HG02571 (cell line): Measurements from ENCODE around the gene PANK1.
"Not testable (repeated sequence)": the region's sequence is repeated elsewhere in the genome, so short reads cannot be mapped to it uniquely, and the experiment has no call there.

Experiments used
- ATAC-seq: cut with Tn5 transposase; IDR thresholded peaks from one replicate; pipeline ENCODE4 v1.9.1; 2021; ENCODE audit warnings: mild to moderate bottlenecking, moderate library complexity; ENCODE audit not compliant: unreplicated experiment

Gene PANK1

DNA sequence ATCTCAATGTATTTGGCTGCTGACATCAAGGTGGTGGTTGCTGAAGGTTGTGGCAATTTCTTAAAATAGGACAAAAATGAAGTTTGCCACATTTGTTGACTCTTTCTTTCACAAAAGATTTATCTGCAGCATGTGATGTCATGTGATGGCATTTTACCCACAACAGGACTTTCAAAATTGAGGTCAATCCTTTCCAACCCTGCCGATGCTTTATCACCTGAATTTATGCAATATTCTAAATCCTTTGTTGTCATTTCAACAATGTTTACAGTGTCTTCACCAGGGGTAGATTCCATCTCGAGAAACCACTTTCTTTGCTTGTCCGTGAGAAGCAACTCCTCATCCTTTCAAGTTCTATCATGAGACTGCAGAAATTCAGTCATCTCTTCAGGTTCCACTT is 69.0 kb downstream of the PANK1 start:
- no peak for ATAC-seq

DNA sequence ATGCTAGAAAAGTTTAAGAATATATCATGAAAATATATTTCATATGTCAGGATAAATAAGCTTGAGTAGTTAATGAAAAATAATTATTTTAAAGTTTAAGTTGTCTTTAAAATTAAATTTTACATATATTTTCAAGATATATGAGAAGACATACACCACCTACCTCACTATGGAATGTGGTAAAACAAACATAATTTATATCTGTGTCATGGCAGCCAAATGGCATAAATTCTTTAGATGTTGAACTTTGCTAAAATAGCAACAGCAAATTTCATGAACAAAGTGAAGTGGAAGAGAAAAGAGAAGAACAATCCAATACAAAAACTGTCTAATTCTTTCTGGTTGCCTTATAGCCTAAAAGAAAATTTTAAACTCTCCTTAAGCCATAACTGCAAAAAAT is 70.0 kb downstream of the PANK1 start:
- ATAC-seq: no peak

DNA sequence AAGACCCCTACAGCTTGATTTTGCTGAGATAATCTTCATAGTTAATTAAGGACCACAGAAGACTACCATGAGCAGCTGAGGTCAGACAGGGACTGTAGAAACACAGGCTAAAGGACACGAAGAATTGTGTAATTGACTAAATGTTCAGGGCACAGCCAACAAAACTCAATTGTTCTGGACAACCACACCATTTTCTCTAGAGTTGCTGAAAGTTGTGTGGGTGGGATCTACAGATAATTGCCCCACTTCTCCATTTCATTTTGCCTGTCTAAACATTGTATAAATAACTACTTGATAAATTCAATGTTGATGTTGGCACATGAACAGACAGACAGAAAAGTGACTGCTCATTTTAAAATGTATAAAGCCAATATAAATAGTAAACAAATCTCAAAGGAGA is 70.7 kb downstream of the PANK1 start:
- no peak for ATAC-seq

DNA sequence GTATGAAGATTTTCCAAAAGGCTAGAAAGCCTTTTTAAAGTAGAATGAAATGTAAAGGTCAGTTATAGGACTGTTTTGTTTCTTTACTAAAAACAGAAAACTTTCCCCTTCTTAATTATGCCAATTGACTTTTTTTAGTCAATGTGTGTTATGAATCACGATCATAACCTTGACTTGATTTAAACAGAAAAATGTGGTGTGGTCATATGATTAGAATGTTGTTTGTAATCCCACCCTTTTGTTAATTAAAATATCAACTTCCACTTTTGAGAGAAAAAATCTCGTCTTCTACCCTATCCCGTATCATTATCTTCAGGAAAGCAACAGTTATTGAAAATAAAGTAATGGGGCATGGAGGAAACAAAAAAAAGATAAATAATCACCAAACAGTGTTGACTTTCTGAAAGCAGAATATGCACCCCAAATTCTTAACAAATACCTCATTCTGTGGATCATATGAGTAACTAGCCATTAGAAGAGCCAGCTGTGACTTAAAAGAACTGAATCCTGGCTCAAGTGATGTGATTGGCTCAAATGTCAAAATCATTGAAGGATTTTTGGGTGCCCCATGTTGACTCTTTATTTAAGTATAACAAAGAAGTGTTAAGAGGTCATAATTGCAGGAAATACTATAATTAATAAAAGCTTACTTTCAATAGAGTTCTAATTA is 77.3 kb downstream of the PANK1 start:
- no peak for ATAC-seq

DNA sequence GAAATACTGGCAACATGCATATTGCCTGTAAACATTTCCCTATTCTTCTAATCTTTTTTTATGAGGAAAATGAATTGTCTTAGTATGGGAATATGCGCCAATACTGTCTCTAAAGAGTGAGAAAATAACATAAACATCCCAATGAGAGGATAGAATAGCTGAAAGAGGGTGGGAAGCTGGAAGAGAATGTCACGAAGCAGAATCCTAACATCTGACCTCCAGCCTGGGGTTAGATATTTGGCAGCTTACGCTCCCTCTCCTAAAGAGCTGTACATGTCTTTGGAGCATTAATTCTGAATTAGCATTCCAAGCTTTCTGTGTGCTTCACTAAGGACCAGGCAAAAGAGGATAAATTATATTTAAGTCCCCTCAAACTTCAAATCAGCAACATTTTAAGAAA is 78.0 kb downstream of the PANK1 start:
- no peak for ATAC-seq

DNA sequence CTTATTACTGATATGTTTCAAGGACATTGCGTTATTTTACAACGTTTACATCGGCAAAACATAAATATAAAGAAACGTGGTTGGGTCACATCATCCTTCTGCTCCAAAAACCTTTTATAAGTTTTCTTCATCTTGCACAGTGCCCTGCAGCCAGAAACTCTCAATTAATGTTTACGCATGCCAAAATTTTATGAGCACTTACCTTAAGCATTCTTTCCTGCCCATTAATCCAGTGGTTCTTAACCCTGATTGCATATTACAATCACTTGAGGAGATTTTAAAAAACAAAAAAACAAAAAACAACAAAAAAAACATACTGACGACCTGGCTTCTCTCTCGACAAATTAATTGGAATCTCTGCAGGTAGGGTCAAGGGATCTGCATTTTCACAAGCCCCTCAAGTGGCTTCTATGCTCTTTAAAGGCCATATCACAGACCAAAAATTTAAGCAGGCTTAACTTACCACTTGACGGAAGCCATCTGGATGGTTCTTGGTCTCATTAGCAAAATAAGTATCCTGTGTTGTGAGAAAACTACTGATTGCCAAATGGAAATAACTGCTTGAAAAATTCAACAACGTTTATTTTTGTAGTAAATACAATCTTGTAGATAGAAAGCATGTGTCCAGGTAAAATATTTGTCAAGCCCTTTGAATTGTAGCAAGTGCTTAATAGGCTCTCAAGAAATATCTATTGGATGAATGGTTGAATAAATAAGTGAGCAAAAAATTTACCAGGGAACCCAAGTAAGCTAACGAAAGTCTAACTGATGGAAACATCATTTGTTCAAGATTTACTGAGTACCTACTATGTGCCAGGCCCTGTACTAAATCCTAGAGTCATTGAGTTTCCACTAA is 78.7 kb downstream of the PANK1 start:
- ATAC-seq: no peak

DNA sequence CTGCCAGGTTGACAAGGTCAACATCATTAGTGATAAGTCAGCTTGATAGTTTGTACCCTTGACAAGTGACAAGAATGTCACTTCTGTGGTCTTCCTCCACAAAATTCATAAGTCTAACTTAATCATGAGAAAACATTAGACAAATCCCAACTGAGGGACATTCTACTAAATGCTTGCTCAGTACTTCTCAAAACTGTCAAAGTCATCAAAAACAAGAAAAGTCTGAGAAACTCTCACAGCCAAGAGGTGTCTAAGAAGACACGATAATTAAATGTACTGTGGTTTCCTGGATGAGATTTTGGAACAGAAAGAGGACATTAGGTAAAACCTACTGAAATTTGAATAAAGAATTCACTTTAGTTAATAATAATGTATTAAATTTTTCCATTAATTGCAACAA is 79.9 kb downstream of the PANK1 start:
- ATAC-seq: no peak

DNA sequence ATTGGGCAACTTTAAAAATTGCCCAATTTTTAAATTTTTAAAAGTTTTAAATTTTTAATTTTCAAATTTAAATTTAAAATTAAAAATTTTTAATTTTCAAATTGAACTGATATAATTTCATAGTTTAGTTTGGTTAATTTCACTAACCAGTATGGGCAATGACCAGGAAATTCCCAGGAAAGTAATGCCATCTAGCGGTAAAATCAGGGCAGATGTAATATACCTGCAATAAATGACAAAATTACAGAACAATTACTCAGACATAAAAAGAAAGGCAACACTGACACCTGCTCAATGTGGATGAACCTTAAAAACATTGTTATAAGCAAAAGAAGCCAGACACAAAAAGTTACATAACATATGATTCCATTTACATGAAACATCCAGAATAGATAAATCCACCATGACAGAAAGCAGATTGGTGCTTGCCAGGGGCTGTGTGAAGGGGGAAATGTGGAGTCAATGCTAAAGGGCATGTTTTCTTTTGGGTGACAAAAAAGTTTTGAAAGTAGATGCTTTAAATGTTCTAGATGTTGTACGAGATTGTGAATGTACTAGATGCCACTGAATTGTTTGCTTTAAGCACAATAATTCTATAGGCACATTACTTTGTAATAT is 81.1 kb downstream of the PANK1 start:
- no peak for ATAC-seq

DNA sequence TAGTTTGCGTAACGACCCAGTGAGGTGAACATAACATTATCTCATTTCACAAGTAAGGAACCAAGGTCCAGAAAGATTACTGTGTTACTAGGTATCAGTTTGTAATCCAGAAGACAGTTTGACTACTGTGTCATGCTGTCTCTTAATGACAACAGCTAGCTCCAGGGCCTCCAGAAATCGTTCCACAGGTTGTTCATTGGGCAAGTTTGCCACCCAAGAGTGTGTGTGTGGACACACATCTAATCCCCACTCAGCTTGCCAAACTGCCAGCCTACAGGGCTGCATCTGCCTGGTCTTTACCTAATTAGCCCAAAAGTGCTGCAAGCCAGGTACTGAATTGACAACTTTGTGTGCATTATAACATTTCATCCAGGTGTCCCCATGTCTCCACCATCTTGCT is 81.7 kb downstream of the PANK1 start:
- ATAC-seq: no peak

DNA sequence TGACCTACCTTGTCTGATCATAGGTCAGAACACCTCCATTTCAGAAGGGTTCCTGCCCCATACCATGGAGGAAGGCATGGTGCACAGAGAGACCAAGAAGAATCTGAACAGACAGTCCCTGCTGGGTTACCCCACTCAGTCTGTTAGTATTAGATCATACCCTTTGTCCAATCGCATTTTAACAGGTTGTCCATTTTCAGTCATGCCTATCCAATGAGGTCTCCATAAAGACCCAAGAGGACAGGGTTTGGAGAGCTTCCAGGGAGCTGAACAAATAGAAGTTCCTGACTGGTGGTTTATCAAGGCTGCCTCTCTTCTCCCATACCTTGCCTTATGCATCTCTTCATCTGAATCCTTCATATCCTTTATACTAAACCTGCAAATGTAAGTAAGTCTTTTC is 88.4 kb downstream of the PANK1 start:
- ATAC-seq: no peak

DNA sequence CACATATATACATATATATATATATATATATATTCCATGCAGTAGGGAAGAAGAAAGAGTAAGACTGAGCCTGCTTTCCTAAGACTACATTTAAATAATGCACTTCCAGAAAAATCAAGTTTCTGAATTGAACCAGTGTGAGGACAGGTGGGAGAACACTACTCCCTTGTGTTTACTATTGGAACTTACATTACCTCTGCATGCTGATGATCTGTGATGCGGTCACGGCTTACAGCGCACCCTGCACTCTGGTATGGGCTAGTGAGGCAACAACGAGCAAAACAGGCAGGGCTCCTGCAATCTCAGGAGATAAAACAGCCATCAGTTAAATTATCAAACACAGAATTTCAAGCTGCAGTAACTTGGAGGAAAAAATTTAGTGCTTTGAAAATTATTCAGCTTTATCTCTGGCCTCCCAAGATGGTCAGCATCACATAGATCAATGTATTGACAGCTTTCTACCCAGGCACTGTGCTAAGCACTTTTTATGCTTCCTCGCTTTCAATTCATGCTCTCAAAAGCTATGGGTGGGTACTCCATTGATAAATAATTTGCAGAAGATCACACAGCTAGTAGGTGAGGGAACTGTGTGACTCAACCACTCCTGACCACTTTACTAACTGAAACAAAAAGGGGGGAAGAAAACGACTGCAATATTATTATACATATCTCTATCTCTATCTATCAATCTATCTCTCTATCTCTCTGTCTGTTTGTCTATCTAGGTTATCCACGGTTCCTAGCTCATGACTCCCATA is 89.2 kb downstream of the PANK1 start:
- ATAC-seq: no peak

DNA sequence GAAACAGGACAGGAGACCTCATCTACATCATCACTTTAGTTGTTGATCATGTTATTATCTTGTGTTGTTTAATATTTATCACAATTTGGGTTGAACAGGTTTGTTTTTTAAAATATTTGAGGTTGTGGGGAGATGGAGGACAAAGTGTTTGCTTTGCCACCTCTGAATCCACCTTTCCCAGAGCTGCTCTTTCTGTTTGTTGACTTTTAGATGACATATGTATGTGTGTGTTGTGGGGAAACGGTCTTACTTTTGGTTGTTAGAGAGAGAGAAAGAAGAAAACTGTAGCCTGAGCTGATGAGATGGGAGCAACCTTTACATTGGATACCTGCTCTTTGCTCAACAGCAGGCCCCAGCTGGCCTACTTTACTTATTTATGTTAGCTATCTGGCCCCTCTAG is 90.6 kb downstream of the PANK1 start:
- ATAC-seq: no peak

DNA sequence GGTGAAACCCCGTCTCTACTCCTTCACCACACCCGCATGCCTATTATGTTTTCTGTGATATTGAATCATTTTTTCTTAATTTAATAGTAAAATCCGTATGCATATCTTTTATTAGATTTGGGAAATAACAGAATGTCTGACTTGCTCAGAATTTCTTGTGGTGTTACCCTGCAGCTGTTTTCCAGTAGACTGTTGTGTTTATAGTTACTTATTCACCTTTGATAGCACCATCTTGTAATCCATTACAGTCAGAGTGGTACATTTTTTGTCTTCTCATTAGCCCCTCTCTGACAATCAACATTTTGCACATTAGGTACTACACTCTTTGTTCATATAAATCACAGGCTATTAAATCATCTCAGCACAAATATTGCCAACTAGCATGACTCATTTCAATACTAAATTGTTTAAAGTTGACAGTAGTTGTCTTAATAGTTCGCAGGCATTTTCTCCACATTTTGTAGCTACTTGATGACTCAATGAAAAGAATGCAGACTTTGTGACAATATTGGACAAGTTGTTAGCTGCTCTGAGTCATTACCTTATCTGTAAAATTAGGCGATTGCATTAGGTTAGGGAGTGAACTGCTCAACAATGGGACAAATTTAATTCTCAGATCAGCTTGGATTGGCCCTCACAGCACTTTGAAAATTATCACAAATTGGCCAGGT is 91.8 kb downstream of the PANK1 start:
- ATAC-seq: no peak

DNA sequence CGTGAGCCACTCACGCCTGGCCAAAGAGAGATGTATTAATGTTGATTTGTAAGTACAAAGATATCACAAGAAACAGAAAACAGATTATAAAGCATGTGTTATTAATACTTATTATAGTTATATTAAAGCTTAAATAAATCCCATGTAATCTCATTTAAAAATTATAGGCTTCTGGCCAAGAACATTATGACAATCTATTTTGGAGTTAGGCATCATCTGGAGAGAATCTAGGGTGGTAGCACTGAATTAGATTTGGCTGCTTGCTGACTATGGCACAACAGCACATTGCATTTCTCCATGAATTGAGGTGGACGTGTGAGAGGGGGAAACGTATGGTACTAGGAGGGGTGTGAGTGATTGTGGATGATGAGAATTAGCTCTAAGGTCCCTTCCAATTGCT is 92.8 kb downstream of the PANK1 start:
- ATAC-seq: no peak

DNA sequence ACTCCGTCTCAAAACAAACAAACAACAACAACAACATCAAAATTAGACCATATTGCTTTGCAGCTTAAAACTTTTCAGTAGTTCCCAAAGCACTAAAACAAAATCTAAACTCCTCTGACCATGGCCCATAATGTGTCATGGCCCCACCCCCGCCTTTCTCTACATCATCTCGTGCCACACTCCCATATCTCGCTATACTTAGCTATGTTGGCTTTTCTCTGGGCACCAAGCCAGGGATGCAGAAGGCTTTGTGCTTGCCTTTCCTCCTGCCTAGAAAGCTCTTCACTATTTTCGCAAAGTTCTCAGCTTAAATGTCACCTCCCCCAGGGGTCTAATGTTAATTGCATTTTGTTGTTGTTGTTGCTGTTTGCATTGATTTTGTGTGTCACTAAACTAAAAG is 94.5 kb downstream of the PANK1 start:
- no peak for ATAC-seq

DNA sequence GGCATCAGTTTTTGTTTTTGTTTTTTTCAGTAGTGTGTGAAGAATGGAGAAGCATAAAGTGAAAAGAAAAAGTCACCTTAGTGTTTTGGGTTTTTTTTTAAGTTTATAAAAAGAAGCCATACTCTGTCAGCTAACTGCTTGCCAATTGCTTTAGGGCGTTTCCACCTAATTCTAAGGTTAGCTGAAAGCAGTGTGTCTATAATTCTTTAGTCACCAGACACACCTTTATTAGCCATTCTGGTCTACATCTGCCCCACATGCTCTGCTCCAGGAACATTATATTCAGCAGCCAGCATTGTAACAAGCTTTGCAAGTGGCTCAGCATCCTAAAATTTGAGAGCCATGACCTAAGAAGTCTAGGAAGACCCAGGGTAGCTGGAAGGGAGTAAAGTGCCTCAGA is 95.5 kb downstream of the PANK1 start:
- no peak for ATAC-seq

DNA sequence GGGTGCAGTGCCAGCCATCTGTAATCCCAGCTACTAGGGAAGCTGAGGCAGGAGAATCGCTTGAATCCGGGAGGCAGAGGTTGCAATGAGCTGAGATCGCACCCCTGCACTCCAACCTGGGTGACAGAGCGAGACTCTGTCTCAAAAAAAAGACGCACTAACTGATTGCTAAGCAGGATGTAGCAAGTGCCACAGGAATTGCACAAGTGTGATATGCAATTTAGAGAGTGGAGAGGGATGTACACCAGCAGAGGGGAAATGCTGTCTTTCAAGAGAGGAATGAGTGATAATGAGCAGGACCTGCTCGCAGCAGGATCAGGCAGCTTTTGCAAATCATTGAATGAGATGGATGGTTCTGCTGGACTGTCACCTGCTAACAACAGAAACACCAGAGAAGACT is 96.4 kb downstream of the PANK1 start:
- ATAC-seq: no peak

DNA sequence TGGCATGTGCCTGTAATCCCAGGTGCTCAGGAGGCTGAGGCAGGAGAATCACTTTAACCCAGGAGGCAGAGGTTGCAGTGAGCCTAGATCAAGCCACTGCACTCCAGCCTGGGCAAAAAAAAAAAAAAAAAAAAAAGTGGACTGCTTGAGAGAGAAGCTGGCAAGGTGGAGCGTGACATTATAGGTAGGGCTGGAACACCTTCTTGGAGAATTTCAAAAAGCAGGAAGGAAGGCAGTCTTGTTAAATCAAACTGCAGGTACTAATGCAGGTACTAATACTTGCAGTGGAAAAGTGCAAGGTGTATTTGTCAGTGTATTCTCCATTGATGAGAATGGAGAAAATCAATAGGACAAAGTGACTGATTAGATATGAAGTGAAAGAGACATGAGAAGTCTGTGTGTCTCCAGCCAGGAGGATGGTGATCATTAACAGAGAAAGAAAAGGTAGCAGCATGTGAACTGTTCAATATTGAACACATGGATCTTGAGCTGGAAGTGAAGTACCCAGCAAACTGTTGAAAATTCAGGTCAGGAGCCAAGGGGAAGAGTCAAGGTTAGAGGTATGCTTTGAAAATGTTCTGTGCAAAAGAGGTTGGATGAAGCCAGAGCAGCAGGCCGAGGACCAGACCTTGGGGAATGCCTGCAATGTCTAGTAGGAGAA is 97.1 kb downstream of the PANK1 start:
- ATAC-seq: no peak

DNA sequence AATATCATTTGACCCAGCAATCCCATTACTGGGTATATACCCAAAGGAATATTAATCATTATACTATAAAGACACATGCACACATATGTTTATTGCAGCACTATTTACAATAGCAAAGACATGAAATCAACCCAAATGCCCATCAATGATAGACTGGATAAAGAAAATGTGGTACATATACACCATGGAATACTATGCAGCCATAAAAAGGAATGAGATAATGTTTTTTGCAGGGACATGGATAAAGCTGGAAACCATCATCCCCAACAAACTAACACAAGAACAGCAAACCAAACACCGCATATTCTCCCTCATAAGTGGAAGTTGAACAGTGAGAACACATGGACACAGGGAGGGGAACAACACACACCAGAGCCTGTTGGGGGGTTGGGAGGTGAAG is 98.4 kb downstream of the PANK1 start:
- ATAC-seq: not testable (repeated sequence)

DNA sequence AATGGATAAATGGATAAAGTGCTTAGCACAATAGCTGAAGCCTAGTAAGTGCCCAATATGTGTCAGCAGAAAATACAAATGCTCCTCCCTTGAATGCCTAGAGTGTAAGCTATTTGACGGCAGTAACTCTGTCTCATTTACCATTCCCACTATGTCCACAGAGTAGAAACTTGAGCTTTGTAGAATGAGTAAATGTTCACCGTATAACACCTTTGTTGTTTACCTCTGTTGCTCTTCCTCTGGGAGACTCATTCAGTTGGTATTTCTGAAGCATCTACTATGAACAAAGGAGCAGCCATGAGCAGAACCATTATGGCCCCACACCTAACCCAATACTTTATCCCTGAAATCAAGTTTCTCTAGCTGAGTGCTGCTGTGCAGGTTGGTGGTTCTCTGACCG is 101.2 kb downstream of the PANK1 start:
- ATAC-seq: no peak
